Upper lobe of right lung (tissue), 1 donor: ENCODE results near the gene LHFPL2. TPM values are rescaled to one million over a fixed set of nuclear protein-coding genes. Genes with fewer than 3 reads are reported as not detected.

ENCODE experiments used
- ATAC-seq: fragments of 200-7000 bp; cut with Tn5 transposase; one replicate; pipeline ENCODE4 v1.9.1; 2020; ENCODE audit warnings: mild to moderate bottlenecking, moderate library complexity
- DNase-seq: peaks from one replicate; pipeline ENCODE4 v3.0.0-alpha.2; 2020
- H3K27ac ChIP-seq: fragments of 200-600 bp; one replicate; pipeline ENCODE4 v1.8.0; 2022
- H3K27me3 ChIP-seq: fragments of 200-600 bp; one replicate; pipeline ENCODE4 v1.8.0; 2022; ENCODE audit warnings: mild to moderate bottlenecking
- H3K36me3 ChIP-seq: fragments of 200-600 bp; one replicate; pipeline ENCODE4 v1.8.0; 2022
- H3K4me1 ChIP-seq: fragments of 200-600 bp; one replicate; pipeline ENCODE4 v1.8.0; 2022
- H3K4me3 ChIP-seq: fragments of 200-600 bp; one replicate; pipeline ENCODE4 v1.8.0; 2022; ENCODE audit warnings: mild to moderate bottlenecking
- H3K9me3 ChIP-seq: fragments of 200-600 bp; one replicate; pipeline ENCODE4 v1.8.0; 2022
- intact Hi-C: fragments of 100-400 bp; cut with DNase I; formaldehyde crosslinking; loops from one replicate; pipeline ENCODE4 v1.11.0; 2022
- total RNA-seq: library from RNA; stranded (reverse); fragmentation: NEBNext Ultra II Directional; extraction: Animal tissue kit (Norgen Biotek cat#: 25700); gene quantifications from one replicate; pipeline ENCODE4 v1.2.1, GENCODE V29; 2021
- TF ChIP-seq, protein P1 (sequence below): fragments of 200-600 bp; IDR thresholded peaks from one replicate; pipeline ENCODE4 v1.8.0; 2022; ENCODE audit warnings: antibody characterized with exemption
- donor health status: DM: no; HTN: yes; CAD: no; lungs with severe emphysema.

LHFPL2 gene
- total RNA-seq, 1 donor from 2014 or later: 41.0 TPM

DNA sequence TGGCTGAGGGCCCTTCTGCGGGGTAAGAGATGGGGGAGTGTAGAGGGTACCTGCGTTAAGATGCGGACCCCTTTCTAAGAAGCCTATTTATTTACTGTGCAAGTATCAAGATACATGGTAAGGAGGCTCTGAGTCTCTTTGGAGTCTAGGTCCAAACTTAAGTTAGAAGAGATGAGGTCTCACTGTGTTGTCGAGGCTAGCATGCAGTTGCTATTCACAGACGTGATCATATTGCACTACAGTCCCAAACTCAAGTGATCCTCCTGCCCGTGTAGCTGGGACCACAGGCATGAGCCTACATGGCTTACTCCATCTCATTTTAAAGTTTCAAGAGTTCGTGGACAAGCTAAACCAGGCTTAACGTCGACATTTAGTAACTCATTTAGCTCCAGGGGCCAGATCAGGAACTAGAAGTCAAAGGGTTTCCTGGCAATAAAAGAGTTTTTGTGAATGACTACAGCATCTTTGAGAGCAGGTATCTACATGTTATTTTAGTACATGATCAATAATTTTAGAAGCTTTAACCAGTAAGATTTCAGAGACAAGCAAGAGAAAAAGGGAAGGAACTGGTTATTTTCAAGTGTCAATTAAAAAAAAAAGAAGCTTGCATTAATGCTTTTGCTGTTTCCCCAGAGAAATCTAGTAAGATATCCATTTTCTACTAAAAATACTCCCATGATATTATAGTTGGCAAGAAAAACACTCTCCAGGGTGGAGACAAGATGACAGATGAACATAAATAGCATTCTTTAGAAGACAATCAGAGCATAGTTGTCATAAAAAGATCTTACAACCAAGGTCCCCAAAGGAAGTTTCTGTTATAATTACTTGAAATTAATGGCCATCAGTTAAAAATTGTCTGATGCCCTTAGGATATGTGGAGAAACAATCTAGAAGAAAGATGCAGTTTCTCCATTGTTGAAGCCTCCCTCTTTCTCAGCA is 146.9 kb downstream of the LHFPL2 start:
- intact Hi-C loops: no loop called here
- Histone ChIP-seq H3K4me1 (peaks cover 31% of the 10 kb centered on the region), H3K9me3 (no peaks in the 10 kb centered on the region), H3K4me3 (no peak overlapping the region), H3K27me3 (no peaks in the 10 kb centered on the region), H3K36me3 (no peaks in the 10 kb centered on the region), H3K27ac (no peak overlapping the region)
- TF ChIP-seq, protein P1, sequence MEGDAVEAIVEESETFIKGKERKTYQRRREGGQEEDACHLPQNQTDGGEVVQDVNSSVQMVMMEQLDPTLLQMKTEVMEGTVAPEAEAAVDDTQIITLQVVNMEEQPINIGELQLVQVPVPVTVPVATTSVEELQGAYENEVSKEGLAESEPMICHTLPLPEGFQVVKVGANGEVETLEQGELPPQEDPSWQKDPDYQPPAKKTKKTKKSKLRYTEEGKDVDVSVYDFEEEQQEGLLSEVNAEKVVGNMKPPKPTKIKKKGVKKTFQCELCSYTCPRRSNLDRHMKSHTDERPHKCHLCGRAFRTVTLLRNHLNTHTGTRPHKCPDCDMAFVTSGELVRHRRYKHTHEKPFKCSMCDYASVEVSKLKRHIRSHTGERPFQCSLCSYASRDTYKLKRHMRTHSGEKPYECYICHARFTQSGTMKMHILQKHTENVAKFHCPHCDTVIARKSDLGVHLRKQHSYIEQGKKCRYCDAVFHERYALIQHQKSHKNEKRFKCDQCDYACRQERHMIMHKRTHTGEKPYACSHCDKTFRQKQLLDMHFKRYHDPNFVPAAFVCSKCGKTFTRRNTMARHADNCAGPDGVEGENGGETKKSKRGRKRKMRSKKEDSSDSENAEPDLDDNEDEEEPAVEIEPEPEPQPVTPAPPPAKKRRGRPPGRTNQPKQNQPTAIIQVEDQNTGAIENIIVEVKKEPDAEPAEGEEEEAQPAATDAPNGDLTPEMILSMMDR: no peak
- no peak for ATAC-seq
- DNase-seq: no peak

DNA sequence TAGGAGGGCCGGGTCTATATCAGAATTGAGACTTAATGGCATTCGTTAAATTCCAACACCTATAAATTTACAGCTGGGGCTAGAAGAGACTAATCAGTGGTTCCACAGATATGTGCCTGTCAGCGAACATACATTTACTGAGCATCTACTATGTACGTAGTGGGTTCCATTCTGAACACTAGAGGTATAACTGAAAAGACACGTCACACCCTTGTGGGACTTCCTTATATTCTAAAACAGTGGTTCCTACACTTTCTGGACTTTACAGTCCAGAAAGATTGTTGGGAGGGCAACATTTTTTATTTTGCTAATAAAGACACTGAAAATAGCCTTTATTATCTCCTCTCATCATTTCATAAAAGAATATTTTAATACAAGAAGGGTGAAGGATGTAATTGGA is 147.7 kb downstream of the LHFPL2 start:
- DNase-seq (no peak), ATAC-seq (no peak)
- no peaks in the 10 kb centered on the region for H3K9me3 ChIP-seq
- TF ChIP-seq, protein P1: no peak
- no peak overlapping the region for H3K27ac ChIP-seq
- no peaks in the 10 kb centered on the region for H3K36me3 ChIP-seq
- no peaks in the 10 kb centered on the region for H3K27me3 ChIP-seq
- H3K4me3 ChIP-seq: no peak overlapping the region
- peaks cover 34% of the 10 kb centered on the region for H3K4me1 ChIP-seq
- intact Hi-C loops: no loop called here

DNA sequence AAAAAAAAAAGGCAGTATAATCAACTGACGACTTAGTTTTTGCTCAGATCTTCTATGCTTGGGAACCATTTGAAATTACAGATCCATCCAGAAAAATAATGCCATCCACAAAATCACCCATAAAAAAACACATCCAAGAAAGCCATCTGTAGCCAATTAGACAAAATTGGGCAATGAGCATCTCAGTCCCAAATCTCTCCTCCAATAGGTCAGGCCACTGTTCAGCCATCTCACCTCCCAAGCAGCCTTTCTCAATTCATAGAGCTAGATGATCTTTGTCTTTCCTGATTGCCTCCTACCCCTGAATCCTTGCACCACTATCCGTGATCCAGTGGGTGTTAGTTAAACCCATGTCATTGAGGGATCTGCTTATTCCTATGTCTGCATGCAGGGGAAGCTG is 148.5 kb downstream of the LHFPL2 start:
- Histone ChIP-seq H3K4me3 (no peak overlapping the region), H3K4me1 (peaks cover 26% of the 10 kb centered on the region), H3K36me3 (no peaks in the 10 kb centered on the region), H3K9me3 (no peaks in the 10 kb centered on the region), H3K27ac (no peak overlapping the region), H3K27me3 (no peaks in the 10 kb centered on the region)
- TF ChIP-seq, protein P1: no peak
- DNase-seq (no peak), ATAC-seq (no peak)
- intact Hi-C loops: no loop called here

DNA sequence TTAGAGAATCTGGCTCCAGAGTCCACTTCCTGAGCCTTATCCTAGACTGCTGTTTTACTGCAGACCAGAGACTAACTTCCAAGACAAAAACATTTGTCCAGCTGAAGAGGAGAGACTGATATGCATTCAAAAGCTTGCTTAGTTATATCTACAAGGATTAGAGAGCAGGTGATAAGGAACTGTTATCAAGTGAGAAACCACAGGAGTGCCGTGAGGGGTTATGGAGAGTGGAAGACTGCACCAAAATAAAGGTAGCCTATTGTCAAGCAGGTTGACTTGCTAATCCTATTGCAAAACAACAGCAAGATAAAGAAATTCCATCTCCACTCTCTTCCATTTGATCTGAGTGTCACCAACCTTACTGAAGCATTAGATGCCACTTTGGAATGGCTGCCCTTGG is 149.1 kb downstream of the LHFPL2 start:
- Histone ChIP-seq H3K9me3 (no peaks in the 10 kb centered on the region), H3K4me3 (no peak overlapping the region), H3K36me3 (no peaks in the 10 kb centered on the region), H3K27ac (no peak overlapping the region), H3K4me1 (peaks cover 20% of the 10 kb centered on the region), H3K27me3 (no peaks in the 10 kb centered on the region)
- DNase-seq (no peak), ATAC-seq (no peak)
- intact Hi-C loops: no loop called here
- TF ChIP-seq, protein P1: no peak

DNA sequence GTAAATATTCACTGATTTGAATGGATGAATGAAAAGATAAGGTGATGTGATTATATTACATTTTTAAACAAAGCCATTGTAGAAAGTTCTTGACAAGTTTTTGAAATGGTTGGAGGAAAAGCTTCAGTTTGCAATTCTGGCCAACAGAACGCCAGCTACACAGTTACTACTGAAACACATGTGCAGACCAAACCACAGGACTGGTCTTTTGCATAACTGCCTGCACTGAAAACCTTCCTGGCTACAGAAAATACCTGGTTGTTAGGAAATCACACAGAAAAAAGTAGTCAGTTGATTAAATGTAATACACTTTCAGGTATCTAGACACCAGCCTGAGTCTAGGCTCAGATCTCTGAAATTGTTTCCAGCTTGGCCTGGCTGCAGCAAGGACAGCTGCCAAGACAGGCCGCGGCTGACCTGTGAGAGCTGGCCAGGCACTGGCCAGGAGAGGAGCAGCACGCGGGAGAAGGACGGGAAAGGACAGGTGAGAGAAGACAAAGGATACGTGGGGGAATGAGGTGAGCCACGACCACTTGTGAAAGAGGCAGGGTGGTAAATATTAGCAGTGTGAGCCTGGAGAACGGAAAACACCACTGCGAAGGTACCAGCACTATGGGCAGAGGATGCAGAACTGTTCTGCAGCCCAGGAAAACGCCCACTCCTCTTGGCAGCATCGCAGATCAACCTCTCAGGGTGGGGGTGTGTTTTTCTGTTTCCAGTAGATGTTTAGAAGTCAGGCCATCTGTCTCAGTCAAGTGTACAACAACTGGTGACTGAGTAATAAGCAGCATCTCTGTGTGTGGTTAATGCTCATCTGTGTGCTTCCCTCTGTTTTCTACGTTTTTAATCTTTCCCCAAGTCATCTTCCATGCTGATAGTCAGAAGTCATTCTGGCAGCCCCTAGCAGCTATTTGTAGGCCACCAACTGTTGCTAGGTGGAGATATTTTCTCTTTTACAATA is 150.7 kb downstream of the LHFPL2 start:
- Histone ChIP-seq H3K27me3 (no peaks in the 10 kb centered on the region), H3K4me3 (no peak overlapping the region), H3K36me3 (no peaks in the 10 kb centered on the region), H3K27ac (no peak overlapping the region), H3K9me3 (no peaks in the 10 kb centered on the region), H3K4me1 (peaks cover 16% of the 10 kb centered on the region)
- ATAC-seq: no peak
- intact Hi-C loops: no loop called here
- TF ChIP-seq, protein P1: no peak
- DNase-seq: no peak
